Measurements from ENCODE around the gene PITX1. TPM values are rescaled to one million over a fixed set of nuclear protein-coding genes. Genes with fewer than 3 reads are reported as not detected.

Gene PITX1
- total and polyA plus RNA-seq, 2 donors (not counting 3 experiments of a cell fraction or from before 2014, with no cell fraction given), result 0.48 to 6.0 TPM

DNA sequence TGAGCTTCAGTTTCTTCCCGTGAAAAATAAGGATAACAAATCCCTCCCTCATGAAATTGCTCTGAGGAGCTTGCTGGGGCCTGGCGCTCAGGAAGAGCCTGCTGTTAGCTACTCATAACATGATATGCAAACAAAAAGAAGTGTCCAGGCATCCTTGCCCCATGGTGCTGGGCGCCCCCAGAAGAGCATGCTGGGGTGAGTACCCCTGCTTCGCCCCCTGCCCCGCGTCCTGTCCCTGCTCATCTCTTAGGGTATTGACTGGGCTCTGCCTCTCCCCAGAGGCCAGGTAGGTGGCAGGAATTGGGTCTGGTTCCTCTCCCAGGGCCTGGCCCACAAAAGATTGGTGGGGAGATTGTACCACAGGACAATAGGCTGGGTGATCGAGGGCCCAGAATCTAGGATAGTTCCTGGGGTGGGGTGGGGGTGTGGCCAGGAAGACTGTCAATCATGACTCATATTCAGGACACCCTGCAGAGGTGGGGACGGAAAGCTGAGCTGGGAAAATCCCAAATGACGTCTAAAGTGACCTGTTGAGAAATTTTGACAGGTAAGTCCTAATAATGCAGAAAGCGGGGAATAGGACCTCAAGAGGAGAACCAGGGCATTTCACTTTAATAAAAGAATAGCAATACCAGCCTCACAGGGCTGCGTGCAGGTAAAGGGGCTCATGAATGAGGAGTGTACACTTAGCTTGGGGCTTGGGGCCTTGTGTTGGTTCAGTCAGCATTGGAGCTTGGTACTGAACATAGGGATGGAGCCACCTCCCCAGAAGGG, 8.9 kb downstream of the PITX1 start:
- no peak for FAIRE-seq
- H4K20me1 ChIP-seq (replicated peaks; ENCODE audit: control insufficient read depth, extremely low read depth, insufficient read depth, low read length), result no peaks in the 10 kb centered on the region
- TF ChIP-seq, protein P1, sequence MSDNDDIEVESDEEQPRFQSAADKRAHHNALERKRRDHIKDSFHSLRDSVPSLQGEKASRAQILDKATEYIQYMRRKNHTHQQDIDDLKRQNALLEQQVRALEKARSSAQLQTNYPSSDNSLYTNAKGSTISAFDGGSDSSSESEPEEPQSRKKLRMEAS (IDR thresholded peaks at IDR 0.05; ENCODE audit: insufficient read depth, insufficient read length), result no peak
- TF ChIP-seq MYC (IDR thresholded peaks at IDR 0.05; ENCODE audit: low read depth, low read length), result no peak
- TF ChIP-seq POLR2AphosphoS5 (IDR thresholded peaks at IDR 0.05; ENCODE audit: insufficient read depth, low read depth, low read length), result no peak
- TF ChIP-seq JUN (IDR thresholded peaks at IDR 0.05; ENCODE audit: borderline replicate concordance, insufficient read depth, insufficient read length, low read depth), result no peak
- TF ChIP-seq, protein P2, sequence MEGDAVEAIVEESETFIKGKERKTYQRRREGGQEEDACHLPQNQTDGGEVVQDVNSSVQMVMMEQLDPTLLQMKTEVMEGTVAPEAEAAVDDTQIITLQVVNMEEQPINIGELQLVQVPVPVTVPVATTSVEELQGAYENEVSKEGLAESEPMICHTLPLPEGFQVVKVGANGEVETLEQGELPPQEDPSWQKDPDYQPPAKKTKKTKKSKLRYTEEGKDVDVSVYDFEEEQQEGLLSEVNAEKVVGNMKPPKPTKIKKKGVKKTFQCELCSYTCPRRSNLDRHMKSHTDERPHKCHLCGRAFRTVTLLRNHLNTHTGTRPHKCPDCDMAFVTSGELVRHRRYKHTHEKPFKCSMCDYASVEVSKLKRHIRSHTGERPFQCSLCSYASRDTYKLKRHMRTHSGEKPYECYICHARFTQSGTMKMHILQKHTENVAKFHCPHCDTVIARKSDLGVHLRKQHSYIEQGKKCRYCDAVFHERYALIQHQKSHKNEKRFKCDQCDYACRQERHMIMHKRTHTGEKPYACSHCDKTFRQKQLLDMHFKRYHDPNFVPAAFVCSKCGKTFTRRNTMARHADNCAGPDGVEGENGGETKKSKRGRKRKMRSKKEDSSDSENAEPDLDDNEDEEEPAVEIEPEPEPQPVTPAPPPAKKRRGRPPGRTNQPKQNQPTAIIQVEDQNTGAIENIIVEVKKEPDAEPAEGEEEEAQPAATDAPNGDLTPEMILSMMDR (IDR thresholded peaks at IDR 0.05; ENCODE audit: extremely low read depth in 1 of 2, insufficient read depth in 1 of 2, low read depth in 1 of 2, low read length in 2 of 2), result no peak
- no peak for TF ChIP-seq GATA2 (IDR thresholded peaks at IDR 0.05; ENCODE audit: insufficient read depth, insufficient read length, low read depth, low read length)
- no peak for TF ChIP-seq EZH2 (IDR thresholded peaks at IDR 0.05; ENCODE audit: borderline replicate concordance, low read depth, low read length, severe bottlenecking)
- no peak for TF ChIP-seq FOS (IDR thresholded peaks at IDR 0.05; ENCODE audit: borderline replicate concordance, insufficient read depth, low read length)
- no peak for TF ChIP-seq POLR2A (IDR thresholded peaks at IDR 0.05; ENCODE audit: low read depth, low read length)
- no peak overlapping the region for H2AFZ ChIP-seq (ENCODE audit: low read depth, low read length)
- CTCF ChIA-PET, result interaction anchor here (0.8 to 1.5 kb wide), 3 partner anchors 10 to 167 kb away, joined by 3 to 6 read pairs (median 3); no protein-coding TSS in a partner anchor
- H3K4me3 ChIP-seq (replicated peaks in 1 of 3; ENCODE audit: insufficient read depth in 1 of 3, low read depth in 1 of 3, low read length in 3 of 3), result no peak overlapping the region
- POLR2A ChIA-PET, result no interaction called here
- H3K9me3 ChIP-seq (replicated peaks; ENCODE audit: control insufficient read depth, insufficient read depth, low read length), result no peaks in the 10 kb centered on the region
- BruUV-seq (replicated peaks), result no TSS peak
- intact Hi-C loops (cut with micrococcal nuclease), result loop anchor here (5.0 kb wide), 1 partner anchor 167 kb away; no protein-coding TSS in a partner anchor
- no peak overlapping the region for H3K4me2 ChIP-seq (ENCODE audit: insufficient read depth, low read length)
- H3K36me3 ChIP-seq (ENCODE audit: control insufficient read depth in 2 of 2, extremely low read depth in 1 of 2, insufficient read depth in 2 of 2, low read length in 2 of 2), result no peaks in the 10 kb centered on the region
- H3K27ac ChIP-seq (ENCODE audit: insufficient read depth, low read depth, low read length), result no peak overlapping the region
- H3K79me2 ChIP-seq (ENCODE audit: control insufficient read depth, insufficient read depth, low read length), result no peaks in the 10 kb centered on the region
- H3K4me1 ChIP-seq (ENCODE audit: control insufficient read depth, extremely low read depth, insufficient read depth, low read length), result no peaks in the 10 kb centered on the region
- H3K9me1 ChIP-seq (replicated peaks; ENCODE audit: control insufficient read depth, extremely low read depth, insufficient read depth, low read length), result no peaks in the 10 kb centered on the region
- DNase-seq (ENCODE audit: low read depth, low spot score), result no peak
- peaks cover 38 to 50% of the 10 kb centered on the region in 2 experiments for H3K27me3 ChIP-seq (ENCODE audit: control insufficient read depth in 2 of 2, insufficient read depth in 2 of 2, low read length in 2 of 2)
- dilution Hi-C loops (cut with MboI; ENCODE audit: extremely low pct_ligation_motif_present, low sequenced_read_pairs), result no loop called here
- no peak overlapping the region for H3K9ac ChIP-seq (replicated peaks; ENCODE audit: extremely low read depth, insufficient read depth, low read length)
